ENCODE measurements around the gene VAV2. TPM values are rescaled to one million over a fixed set of nuclear protein-coding genes. Genes with fewer than 3 reads are reported as not detected.

VAV2 gene
- total RNA-seq, 1 donor from 2014 or later = 8.6 TPM

DNA sequence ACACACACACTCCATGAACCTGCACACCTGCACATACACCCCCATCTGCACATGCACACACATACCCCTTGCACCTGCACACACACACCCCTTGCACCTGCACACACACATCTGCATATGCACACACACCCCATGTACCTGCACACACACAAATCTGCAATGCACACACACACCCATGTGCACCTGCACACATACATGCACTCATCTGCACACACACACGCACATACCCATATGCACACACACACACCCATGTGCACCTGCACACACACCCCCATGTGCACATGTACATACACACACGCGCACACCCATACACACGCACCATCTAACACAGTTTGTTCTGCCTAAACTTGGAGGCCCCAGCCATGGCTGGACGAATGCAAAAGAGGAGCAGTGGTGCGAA, 138.1 kb downstream of the VAV2 start:
- no peak for DNase-seq (ENCODE audit: low spot score)
- Mint-ChIP-seq H3K27me3 (ENCODE audit: low read depth) (no peaks in the 10 kb centered on the region), H3K27ac (no peak overlapping the region), H3K36me3 (ENCODE audit: low read depth) (no peaks in the 10 kb centered on the region), H3K4me3 (ENCODE audit: low read depth) (no peak overlapping the region), H3K4me1 (ENCODE audit: low read depth) (no peaks in the 10 kb centered on the region), H3K9me3 (no peaks in the 10 kb centered on the region)
- intact Hi-C loops (cut with micrococcal nuclease) = no loop called here

DNA sequence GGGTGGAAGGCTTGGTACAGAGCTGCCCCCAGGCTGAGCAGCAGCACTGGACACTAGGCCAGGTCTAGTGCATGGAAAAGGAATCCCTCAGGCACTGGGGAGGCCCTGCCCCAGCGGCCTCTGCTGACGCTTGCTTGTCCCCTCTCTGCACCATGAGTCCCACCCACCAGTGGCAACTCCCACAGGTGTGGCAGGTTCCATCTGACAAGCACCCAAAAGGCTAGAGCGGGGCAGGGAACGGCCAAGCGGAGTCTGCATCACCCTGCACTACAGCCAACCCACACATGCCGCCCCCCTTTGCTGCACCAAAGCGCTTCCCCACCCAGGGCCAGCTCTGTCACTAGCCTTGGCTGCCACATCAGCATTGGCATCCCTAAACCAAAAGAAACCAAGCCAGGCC, 138.8 kb downstream of the VAV2 start:
- intact Hi-C loops (cut with micrococcal nuclease) = no loop called here
- no peaks in the 10 kb centered on the region for H3K4me1 Mint-ChIP-seq (ENCODE audit: low read depth)
- no peaks in the 10 kb centered on the region for H3K27me3 Mint-ChIP-seq (ENCODE audit: low read depth)
- DNase-seq (ENCODE audit: low spot score) = no peak
- no peaks in the 10 kb centered on the region for H3K36me3 Mint-ChIP-seq (ENCODE audit: low read depth)
- H3K9me3 Mint-ChIP-seq = no peaks in the 10 kb centered on the region
- no peak overlapping the region for H3K27ac Mint-ChIP-seq
- no peak overlapping the region for H3K4me3 Mint-ChIP-seq (ENCODE audit: low read depth)

DNA sequence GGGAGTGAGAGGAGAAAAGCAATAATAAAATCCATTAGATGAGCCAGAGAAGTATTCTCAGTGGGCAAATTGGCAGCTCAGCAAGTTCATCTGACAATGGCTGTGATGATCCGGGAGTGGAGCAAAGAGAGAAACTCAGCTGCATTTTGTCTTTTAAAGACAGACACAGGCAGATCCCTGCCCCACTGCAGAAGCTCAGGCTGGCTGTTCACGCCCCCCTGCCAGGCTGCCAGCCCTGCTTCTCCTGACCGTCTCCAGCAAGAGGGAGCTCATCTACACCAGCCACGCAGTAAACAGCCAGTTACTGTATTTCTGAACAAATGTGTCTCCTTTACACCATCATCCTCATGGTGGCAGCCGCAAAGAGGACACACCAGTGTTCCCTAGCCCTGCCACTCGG, 139.7 kb downstream of the VAV2 start:
- intact Hi-C loops (cut with micrococcal nuclease) = no loop called here
- H3K4me1 Mint-ChIP-seq (ENCODE audit: low read depth) = no peaks in the 10 kb centered on the region

DNA sequence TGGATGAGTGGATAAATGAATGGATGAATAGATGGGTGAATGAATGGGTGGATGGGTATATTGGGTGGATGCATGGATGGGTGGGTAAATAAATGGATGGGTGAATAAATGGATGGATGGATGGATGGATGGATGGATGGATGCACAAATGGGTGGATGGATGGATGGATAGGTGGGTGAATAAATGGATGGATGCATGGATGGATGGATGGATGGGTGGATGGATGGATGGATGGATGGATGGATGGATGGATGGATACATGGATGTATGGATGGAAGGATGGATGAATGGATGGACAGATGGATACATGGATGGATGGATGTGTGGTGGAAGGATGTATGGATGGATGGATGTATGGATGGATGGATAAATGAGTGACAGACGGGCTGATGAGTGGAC, 140.4 kb downstream of the VAV2 start:
- DNase-seq (ENCODE audit: low spot score) = no peak
- Mint-ChIP-seq H3K4me3 (ENCODE audit: low read depth) (no peak overlapping the region), H3K27me3 (ENCODE audit: low read depth) (no peaks in the 10 kb centered on the region), H3K9me3 (no peaks in the 10 kb centered on the region), H3K36me3 (ENCODE audit: low read depth) (no peaks in the 10 kb centered on the region), H3K4me1 (ENCODE audit: low read depth) (no peaks in the 10 kb centered on the region), H3K27ac (no peak overlapping the region)
- intact Hi-C loops (cut with micrococcal nuclease) = no loop called here

More for the DNA sequence above, 139.7 kb downstream of the VAV2 start:
- Mint-ChIP-seq H3K9me3 (no peaks in the 10 kb centered on the region), H3K27me3 (ENCODE audit: low read depth) (no peaks in the 10 kb centered on the region), H3K36me3 (ENCODE audit: low read depth) (no peaks in the 10 kb centered on the region), H3K4me3 (ENCODE audit: low read depth) (no peak overlapping the region), H3K27ac (no peak overlapping the region)
- DNase-seq (ENCODE audit: low spot score) = no peak

DNA sequence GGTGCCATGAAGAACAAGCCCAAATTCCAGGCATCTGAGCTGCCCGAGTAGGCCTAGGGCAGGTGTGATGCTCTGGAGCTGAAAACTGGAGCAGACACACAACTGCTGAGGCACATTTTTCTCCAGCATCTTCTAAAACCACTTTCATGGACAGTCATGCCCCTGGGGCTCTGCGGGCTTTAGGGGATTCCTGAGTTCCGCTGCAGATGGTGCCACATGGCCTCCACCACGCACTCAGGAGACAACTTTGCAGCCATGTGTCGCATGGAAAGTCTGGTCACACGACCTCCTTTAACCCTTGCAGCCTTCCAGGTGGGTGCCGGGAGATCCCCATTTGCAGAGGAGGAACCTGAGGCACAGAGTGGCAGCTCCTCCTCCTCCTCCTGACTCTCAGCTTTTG, 141.2 kb downstream of the VAV2 start:
- intact Hi-C loops (cut with micrococcal nuclease) = no loop called here
- H3K4me3 Mint-ChIP-seq (ENCODE audit: low read depth) = no peak overlapping the region
- no peaks in the 10 kb centered on the region for H3K4me1 Mint-ChIP-seq (ENCODE audit: low read depth)
- no peak for DNase-seq (ENCODE audit: low spot score)
- no peak overlapping the region for H3K27ac Mint-ChIP-seq
- no peaks in the 10 kb centered on the region for H3K36me3 Mint-ChIP-seq (ENCODE audit: low read depth)
- H3K27me3 Mint-ChIP-seq (ENCODE audit: low read depth) = no peaks in the 10 kb centered on the region
- H3K9me3 Mint-ChIP-seq = no peaks in the 10 kb centered on the region

DNA sequence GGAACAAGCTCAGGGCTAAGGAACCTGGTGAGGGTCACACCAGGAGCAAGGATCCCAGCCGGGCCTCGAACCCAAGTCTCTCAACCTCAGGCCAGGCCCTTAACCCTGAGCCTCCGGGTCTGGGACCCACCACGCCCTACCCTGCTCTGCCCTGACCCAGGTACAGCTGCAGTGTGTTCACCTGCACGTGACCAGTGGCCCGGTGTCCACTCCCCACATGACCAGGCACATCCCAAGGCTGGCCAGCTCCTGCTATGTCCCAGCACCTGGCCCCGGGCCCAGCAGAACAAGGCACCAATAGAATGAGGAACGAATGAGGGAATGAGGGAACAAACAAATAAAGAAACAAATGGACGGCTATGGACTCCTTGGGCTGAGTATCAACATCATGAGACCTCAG, 142.0 kb downstream of the VAV2 start:
- no peaks in the 10 kb centered on the region for H3K4me1 Mint-ChIP-seq (ENCODE audit: low read depth)
- H3K4me3 Mint-ChIP-seq (ENCODE audit: low read depth) = no peak overlapping the region
- intact Hi-C loops (cut with micrococcal nuclease) = no loop called here
- H3K36me3 Mint-ChIP-seq (ENCODE audit: low read depth) = no peaks in the 10 kb centered on the region
- H3K27ac Mint-ChIP-seq = no peak overlapping the region
- no peak for DNase-seq (ENCODE audit: low spot score)
- H3K27me3 Mint-ChIP-seq (ENCODE audit: low read depth) = no peaks in the 10 kb centered on the region
- H3K9me3 Mint-ChIP-seq = no peaks in the 10 kb centered on the region

DNA sequence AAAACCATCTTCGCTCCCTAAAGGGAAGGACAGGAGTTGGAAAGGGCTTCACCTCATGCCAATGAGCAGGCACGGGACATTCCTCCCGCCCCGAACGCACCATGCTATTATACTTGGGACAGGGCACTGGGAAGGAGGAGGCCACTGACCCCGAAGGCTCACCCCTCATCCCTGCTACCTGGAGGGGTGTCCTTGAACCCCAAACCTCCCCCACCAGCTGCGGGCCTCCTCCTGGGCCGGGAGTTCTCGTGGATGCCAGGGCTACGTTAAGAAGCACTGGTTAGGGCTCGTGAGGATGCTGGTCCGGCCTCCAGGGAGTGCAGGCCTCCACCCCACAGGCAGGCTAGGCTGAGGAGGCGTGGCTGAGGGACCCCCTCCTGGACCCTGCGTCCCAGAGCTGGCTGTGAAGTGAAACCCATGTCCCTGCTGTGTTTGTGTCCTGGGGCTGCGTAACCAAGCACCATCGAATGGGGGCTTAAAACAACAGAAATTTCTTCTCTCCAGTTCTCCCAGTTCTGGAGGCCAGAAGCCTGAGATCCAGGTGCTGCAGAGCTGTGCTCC, 142.9 kb downstream of the VAV2 start:
- H3K4me1 Mint-ChIP-seq (ENCODE audit: low read depth) = no peaks in the 10 kb centered on the region
- intact Hi-C loops (cut with micrococcal nuclease) = no loop called here
- H3K27me3 Mint-ChIP-seq (ENCODE audit: low read depth) = no peaks in the 10 kb centered on the region
- no peaks in the 10 kb centered on the region for H3K9me3 Mint-ChIP-seq
- H3K36me3 Mint-ChIP-seq (ENCODE audit: low read depth) = no peaks in the 10 kb centered on the region
- no peak overlapping the region for H3K4me3 Mint-ChIP-seq (ENCODE audit: low read depth)
- H3K27ac Mint-ChIP-seq = no peak overlapping the region
- no peak for DNase-seq (ENCODE audit: low spot score)

DNA sequence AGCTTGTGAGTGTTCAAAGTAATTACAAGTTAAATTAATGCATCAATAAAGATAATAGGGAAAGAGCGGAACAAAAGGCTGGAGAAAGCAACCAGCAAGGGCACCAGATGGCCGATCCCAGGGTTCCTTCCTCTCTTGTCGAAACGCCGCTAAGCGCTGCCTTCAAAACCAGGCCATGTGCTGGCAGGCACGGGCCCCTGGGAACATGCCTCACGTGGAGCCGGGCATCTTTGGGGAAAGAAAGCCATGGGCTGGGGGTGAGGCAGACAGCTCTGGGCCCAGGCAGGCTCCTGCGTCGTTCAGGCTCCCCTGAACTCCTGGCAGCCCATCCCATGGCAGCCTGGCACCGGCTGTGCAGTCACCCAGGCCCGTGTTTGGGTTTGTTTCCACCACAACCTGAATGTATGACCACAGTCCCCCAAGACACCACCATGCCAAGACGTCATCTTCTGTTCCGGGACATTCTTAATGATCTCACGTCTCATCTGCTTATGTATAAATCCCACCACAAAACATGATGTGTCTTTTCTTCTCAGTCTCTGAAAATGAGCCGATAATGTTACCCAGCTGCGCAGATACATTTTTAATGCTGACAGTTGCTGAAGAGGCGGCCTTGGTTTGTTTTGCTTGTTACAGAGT, 143.5 kb downstream of the VAV2 start:
- H3K9me3 Mint-ChIP-seq = no peaks in the 10 kb centered on the region
- intact Hi-C loops (cut with micrococcal nuclease) = no loop called here
- H3K36me3 Mint-ChIP-seq (ENCODE audit: low read depth) = no peaks in the 10 kb centered on the region
- no peak for DNase-seq (ENCODE audit: low spot score)
- no peaks in the 10 kb centered on the region for H3K4me1 Mint-ChIP-seq (ENCODE audit: low read depth)
- H3K27me3 Mint-ChIP-seq (ENCODE audit: low read depth) = no peaks in the 10 kb centered on the region
- H3K4me3 Mint-ChIP-seq (ENCODE audit: low read depth) = no peak overlapping the region
- no peak overlapping the region for H3K27ac Mint-ChIP-seq

DNA sequence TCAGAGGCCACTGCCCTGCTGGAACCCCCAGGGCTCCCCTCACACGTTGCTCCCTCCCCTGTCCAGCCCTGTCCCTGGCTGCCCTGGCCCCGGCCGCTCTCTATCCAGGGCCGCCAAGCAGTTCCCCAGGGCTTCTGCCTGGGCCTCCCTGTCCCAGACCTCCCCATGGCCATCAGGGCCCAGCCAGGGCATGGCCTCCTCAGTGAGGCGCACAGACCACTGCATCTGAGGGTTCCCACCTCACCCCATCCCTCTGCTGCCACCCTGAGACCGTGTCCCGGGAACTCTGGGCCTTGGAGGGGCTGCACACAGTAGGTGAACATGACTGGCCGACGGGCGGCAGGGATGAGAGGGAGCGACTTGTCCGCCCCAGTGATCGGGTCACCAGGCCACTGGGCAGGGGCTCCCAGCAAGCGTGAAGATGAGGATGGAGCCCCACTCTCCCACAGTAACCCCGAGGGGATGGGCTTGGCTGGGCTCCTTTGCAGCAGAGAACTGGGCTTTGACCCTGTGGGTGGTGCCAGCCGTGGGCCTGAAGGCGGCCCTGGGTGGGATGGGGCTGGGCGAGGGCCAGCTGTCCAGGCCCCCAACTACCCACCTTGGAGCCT, 145.5 kb downstream of the VAV2 start:
- H3K27me3 Mint-ChIP-seq (ENCODE audit: low read depth) = no peaks in the 10 kb centered on the region
- H3K4me3 Mint-ChIP-seq (ENCODE audit: low read depth) = no peak overlapping the region
- no peaks in the 10 kb centered on the region for H3K4me1 Mint-ChIP-seq (ENCODE audit: low read depth)
- no peak overlapping the region for H3K27ac Mint-ChIP-seq
- H3K9me3 Mint-ChIP-seq = no peaks in the 10 kb centered on the region
- intact Hi-C loops (cut with micrococcal nuclease) = no loop called here
- no peak for DNase-seq (ENCODE audit: low spot score)
- no peaks in the 10 kb centered on the region for H3K36me3 Mint-ChIP-seq (ENCODE audit: low read depth)

DNA sequence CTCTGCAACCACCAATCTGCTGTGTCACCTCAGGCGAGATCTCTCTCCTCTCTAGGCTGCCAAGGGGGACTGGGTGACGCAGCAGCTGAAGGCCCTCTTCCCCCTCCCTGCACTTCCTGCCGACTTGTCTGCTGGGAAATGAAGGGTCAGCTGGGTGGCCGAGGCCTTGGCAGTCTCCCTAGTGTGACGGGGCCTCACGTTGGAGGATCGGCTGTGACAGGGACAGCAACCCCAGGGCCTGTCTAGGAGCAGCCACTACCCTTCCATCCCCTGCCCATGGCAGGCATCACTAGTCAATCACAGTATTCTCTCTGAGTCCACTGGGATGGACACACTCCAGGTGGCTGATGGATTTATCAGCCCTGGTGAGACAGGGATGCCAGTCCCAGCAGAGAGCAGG, 146.7 kb downstream of the VAV2 start:
- DNase-seq (ENCODE audit: low spot score) = no peak
- H3K4me3 Mint-ChIP-seq (ENCODE audit: low read depth) = no peak overlapping the region
- H3K4me1 Mint-ChIP-seq (ENCODE audit: low read depth) = no peaks in the 10 kb centered on the region
- intact Hi-C loops (cut with micrococcal nuclease) = no loop called here
- H3K9me3 Mint-ChIP-seq = no peaks in the 10 kb centered on the region
- no peaks in the 10 kb centered on the region for H3K36me3 Mint-ChIP-seq (ENCODE audit: low read depth)
- H3K27ac Mint-ChIP-seq = no peak overlapping the region
- no peaks in the 10 kb centered on the region for H3K27me3 Mint-ChIP-seq (ENCODE audit: low read depth)

DNA sequence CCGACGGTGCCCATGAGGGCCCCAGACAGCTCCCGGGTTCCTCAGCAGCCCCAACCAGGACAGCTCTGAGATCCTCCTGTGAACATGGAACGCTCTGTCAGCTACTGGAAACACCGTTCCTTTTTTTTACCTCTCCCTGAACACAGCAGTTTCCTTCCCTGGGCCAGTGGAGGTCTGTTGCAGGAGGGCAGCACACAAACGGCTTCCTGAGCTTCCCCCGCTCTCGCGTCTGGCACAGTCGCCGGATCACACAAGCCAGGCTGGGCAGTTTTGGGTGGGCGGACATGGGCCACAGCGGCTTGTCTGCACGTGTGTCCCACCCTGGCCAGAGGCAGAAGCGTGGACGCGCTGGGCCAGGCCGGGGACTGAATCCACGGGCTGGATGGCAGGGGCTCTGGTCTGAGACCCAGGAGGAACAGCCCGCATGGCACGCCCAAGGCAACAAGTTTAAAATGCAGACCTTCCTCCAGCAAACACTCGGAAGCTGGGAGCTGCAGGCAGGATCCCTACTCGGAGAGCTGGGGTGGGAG, 147.2 kb downstream of the VAV2 start:
- no peak for DNase-seq (ENCODE audit: low spot score)
- H3K27me3 Mint-ChIP-seq (ENCODE audit: low read depth) = no peaks in the 10 kb centered on the region
- no peak overlapping the region for H3K27ac Mint-ChIP-seq
- H3K9me3 Mint-ChIP-seq = no peaks in the 10 kb centered on the region
- no peak overlapping the region for H3K4me3 Mint-ChIP-seq (ENCODE audit: low read depth)
- no peaks in the 10 kb centered on the region for H3K4me1 Mint-ChIP-seq (ENCODE audit: low read depth)
- H3K36me3 Mint-ChIP-seq (ENCODE audit: low read depth) = no peaks in the 10 kb centered on the region
- intact Hi-C loops (cut with micrococcal nuclease) = no loop called here

DNA sequence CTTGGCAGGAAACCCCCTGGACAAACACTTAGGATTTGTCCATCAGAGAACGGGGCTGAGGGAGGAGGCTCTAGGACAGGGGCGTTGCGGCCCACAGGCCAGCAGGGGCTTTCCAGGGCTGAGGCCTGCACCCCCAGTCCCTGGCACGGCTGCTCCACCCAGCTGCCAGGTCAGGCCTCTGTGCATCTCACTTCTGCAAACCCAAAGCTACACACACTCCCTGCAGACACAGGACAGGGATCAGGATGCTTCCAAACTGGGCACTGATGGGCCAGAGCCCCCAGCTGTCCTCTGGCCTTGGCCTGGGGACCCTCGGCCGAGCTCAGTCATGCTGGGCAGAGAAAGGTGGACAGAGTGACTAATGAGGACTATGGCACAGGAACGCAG, 147.7 kb downstream of the VAV2 start:
- intact Hi-C loops (cut with micrococcal nuclease) = no loop called here

DNA sequence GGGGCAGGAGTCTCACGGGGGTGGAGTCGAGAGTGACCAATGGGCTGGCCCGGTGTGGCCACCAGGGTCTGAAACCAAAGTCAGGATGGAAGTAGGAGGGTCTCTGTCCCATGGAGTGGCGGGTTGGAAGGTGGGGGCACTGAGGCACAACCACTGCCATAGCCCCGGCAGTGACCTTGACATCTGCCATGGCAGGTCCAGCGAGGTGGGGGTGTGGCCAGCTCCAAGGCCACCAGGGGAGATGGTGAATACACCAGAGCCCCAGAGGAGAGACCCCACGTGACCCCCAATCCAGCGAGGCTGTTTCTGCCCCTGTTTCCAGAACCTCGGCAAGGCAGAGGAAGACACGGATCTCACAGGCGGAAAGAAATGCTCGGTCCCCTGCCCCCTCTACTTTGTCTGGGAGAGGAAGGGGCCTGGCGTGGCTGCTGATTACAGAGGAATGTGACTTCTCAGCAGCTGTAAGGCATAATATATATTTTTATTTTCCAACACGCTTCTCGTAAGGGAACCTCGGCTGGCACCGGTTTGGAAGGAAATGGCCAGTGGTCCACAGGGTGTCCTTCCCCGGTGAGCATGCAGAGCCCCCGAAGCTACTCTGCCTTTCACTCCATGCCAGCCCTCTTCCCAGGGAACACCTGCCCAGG, 148.2 kb downstream of the VAV2 start:
- H3K9me3 Mint-ChIP-seq = no peaks in the 10 kb centered on the region
- intact Hi-C loops (cut with micrococcal nuclease) = no loop called here
- H3K27me3 Mint-ChIP-seq (ENCODE audit: low read depth) = no peaks in the 10 kb centered on the region
- H3K27ac Mint-ChIP-seq = no peak overlapping the region
- no peaks in the 10 kb centered on the region for H3K36me3 Mint-ChIP-seq (ENCODE audit: low read depth)
- no peaks in the 10 kb centered on the region for H3K4me1 Mint-ChIP-seq (ENCODE audit: low read depth)
- H3K4me3 Mint-ChIP-seq (ENCODE audit: low read depth) = no peak overlapping the region
- no peak for DNase-seq (ENCODE audit: low spot score)

More for the DNA sequence above, 147.7 kb downstream of the VAV2 start:
- H3K4me3 Mint-ChIP-seq (ENCODE audit: low read depth) = no peak overlapping the region
- no peak for DNase-seq (ENCODE audit: low spot score)
- H3K4me1 Mint-ChIP-seq (ENCODE audit: low read depth) = no peaks in the 10 kb centered on the region
- H3K36me3 Mint-ChIP-seq (ENCODE audit: low read depth) = no peaks in the 10 kb centered on the region
- H3K27me3 Mint-ChIP-seq (ENCODE audit: low read depth) = no peaks in the 10 kb centered on the region
- H3K27ac Mint-ChIP-seq = no peak overlapping the region
- H3K9me3 Mint-ChIP-seq = no peaks in the 10 kb centered on the region
